Spleen (tissue), 7 donors: Measurements from ENCODE around the gene PTPRU.

ENCODE experiments used
- CTCF ChIP-seq, 11 experiments: fragments of 200-600 bp in 7 of 11; fragments of 450-650 bp in 4 of 11; sonication (generic) in 4 of 11; IDR thresholded peaks in 8 of 11; conservative IDR thresholded peaks in 3 of 11; 1 replicate in 7 of 11; 2 replicates in 4 of 11; pipeline versions ENCODE4 v1.4.0 to v1.8.0; 2016 to 2021; ENCODE audit warnings: antibody characterized with exemption in 11 of 11, inconsistent platforms in 4 of 11, mild to moderate bottlenecking in 1 of 11
- POLR2A ChIP-seq, 3 donors: fragments of 450-650 bp; IDR thresholded peaks; one replicate each; pipeline ENCODE4 v1.5.1; 2017; ENCODE audit warnings: antibody characterized with exemption in 3 of 3, mild to moderate bottlenecking in 1 of 3
- donor health status: DM: no; HTN: no; CAD: no; lungs with moderate emphysema.
- donor health status: DM: no; HTN: no; CAD: no.
- donor health status: DM: no; HTN: no; CAD: no.

- TF ChIP-seq CTCF (IDR thresholded peaks at IDR 0.05 in 8 of 11, conservative IDR thresholded peaks at IDR 0.05 in 3 of 11) (no peak), POLR2A (IDR thresholded peaks at IDR 0.05) (no peak)
These were observed 48.1 kb downstream of the PTPRU start for GRCh38 chr1:29284286-29284960.
